Fibroblast of upper back skin (primary cell): Measurements from ENCODE around the gene LMAN2.
"Not testable (repeated sequence)": the region's sequence is repeated elsewhere in the genome, so short reads cannot be mapped to it uniquely, and the experiment has no call there.

Source experiments
- DNase-seq: peaks from one replicate; pipeline ENCODE4 v3.0.0-alpha.2; 2013

The LMAN2 gene

GRCh38 chr5:177320879-177321278 lies 30.6 kb downstream of the LMAN2 start:
- DNase-seq = no peak

- no peak for DNase-seq
Observed at GRCh38 chr5:177319913-177320588, 31.4 kb downstream of the LMAN2 start.

GRCh38 chr5:177317959-177318377 lies 33.5 kb downstream of the LMAN2 start:
- DNase-seq = peak; percentile 73

GRCh38 chr5:177316005-177316404 lies 35.5 kb downstream of the LMAN2 start:
- no peak for DNase-seq

GRCh38 chr5:177315411-177315810 lies 36.1 kb downstream of the LMAN2 start:
- DNase-seq = no peak

- DNase-seq = no peak
Observed at GRCh38 chr5:177314376-177315342, 36.8 kb downstream of the LMAN2 start.

- no peak for DNase-seq
Observed at GRCh38 chr5:177313561-177314259, 37.8 kb downstream of the LMAN2 start.

- no peak for DNase-seq
Observed at GRCh38 chr5:177312649-177313181, 38.8 kb downstream of the LMAN2 start.

GRCh38 chr5:177311723-177312648 lies 39.5 kb downstream of the LMAN2 start, which contains the start of gene MXD3:
TSS of gene MXD3 (minus strand) at chr5:177311898. CDS start at chr5:177311830, 68 bp downstream.
- DNase-seq = peak; percentile 95

GRCh38 chr5:177311392-177311722 lies 40.1 kb downstream of the LMAN2 start:
- no peak for DNase-seq

GRCh38 chr5:177310757-177311391 lies 40.6 kb downstream of the LMAN2 start:
- DNase-seq = no peak

- DNase-seq = no peak
Observed at GRCh38 chr5:177310332-177310731, 41.1 kb downstream of the LMAN2 start.

GRCh38 chr5:177309351-177310191 lies 41.9 kb downstream of the LMAN2 start:
- peak; percentile 56 for DNase-seq

GRCh38 chr5:177308740-177309139 lies 42.7 kb downstream of the LMAN2 start:
- no peak for DNase-seq

GRCh38 chr5:177307544-177308363 lies 43.7 kb downstream of the LMAN2 start:
- no peak for DNase-seq

- DNase-seq = no peak
Observed at GRCh38 chr5:177306674-177307543, 44.6 kb downstream of the LMAN2 start.

GRCh38 chr5:177306103-177306640 lies 45.3 kb downstream of the LMAN2 start:
- DNase-seq = not testable (repeated sequence)
